GM19025 (cell line): ENCODE measurements around the gene PTMS.

Source experiments
- ATAC-seq: cut with Tn5 transposase; IDR thresholded peaks from one replicate; pipeline ENCODE4 v1.9.1; 2021; ENCODE audit warnings: mild to moderate bottlenecking, low read depth, moderate library complexity; ENCODE audit not compliant: unreplicated experiment

Gene PTMS

GRCh38 chr12:6771091-6771495 lies 4.9 kb downstream of the PTMS start:
- no peak for ATAC-seq

- no peak for ATAC-seq
Measured at GRCh38 chr12:6771509-6772330, 5.6 kb downstream of the PTMS start.

DNA sequence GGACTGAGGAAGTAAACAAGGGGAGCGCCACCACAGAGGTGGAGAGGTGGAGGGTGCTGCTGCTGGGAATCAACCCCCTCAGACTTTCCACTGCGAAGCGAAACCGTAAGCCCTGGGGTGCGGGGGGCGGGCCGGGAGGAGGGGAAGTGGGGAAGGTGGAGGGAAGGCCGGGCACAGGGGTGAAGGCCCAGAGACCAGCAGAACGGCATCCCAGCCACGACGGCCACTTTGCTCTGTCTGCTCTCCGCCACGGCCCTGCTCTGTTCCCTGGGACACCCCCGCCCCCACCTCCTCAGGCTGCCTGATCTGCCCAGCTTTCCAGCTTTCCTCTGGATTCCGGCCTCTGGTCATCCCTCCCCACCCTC lies 6.2 kb downstream of the PTMS start, which contains the start of gene LAG3:
Gene LAG3, plus strand, starts transcription at position 190 of the 365 bp plus-strand sequence. CDS start 333 bp downstream, outside the sequence.
- no peak for ATAC-seq

- ATAC-seq = no peak
Measured at GRCh38 chr12:6772726-6773589, 6.8 kb downstream of the PTMS start.

DNA sequence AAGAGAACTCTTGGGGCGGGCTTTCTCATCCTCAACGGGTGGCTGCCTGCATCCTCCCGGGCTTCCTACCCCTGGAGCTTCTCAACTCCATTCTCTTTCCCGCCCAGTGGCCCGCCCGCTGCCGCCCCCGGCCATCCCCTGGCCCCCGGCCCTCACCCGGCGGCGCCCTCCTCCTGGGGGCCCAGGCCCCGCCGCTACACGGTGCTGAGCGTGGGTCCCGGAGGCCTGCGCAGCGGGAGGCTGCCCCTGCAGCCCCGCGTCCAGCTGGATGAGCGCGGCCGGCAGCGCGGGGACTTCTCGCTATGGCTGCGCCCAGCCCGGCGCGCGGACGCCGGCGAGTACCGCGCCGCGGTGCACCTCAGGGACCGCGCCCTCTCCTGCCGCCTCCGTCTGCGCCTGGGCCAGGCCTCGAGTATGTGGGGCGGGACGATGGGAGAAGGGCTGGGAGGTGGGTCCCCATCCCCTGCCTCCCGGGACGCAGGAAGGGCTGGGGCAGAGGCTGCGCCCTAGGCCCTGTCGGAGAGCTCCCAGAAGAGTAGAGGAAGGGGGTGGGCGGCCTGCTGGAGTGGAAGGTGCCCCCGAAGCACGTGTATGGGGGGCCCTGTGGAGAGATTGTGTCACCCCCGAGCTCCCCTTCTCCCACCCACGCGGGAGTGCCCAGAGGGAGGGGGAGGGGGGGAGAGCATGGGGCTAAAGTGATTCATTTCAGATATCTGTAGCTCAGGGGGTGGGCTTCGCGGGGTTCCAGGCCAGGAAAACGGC lies 7.6 kb downstream of the PTMS start:
- no peak for ATAC-seq

GRCh38 chr12:6774499-6775062 lies 8.4 kb downstream of the PTMS start:
- ATAC-seq = no peak

DNA sequence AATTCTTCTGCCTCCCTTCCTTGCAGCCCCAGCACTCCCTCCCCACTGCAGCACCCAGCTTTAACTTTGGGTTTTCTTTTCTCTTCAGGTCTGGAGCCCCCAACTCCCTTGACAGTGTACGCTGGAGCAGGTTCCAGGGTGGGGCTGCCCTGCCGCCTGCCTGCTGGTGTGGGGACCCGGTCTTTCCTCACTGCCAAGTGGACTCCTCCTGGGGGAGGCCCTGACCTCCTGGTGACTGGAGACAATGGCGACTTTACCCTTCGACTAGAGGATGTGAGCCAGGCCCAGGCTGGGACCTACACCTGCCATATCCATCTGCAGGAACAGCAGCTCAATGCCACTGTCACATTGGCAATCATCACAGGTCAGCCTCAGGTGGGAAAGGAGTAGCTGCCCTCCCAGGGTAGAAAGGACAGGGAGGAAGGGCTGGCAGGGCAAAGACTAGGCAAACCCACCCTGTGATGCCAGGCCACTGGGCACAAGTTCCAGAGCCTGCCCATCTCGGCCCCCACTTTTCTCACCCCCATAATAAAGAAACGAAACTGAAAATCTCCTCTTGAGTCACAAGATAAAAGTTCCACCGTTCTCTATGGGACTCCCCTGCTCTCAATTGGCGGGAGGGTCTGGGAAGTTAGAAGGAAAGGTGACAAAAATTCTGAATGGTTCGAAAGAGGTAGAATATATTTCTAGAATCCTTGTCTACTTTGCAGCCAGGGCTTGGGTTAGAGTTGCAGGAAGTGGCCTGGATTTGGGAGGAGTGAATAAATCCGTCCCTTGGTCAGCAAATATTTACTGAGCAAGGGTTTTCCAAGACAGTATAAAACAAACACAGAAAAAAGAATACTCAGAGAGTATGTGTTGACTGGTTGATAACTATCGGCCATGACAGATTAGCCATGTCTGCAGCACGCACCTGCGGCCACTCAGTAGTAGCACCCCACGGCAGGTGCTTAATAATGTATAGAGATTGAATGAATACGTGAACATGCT lies 9.3 kb downstream of the PTMS start:
- no peak for ATAC-seq

GRCh38 chr12:6777386-6777785 lies 11.2 kb downstream of the PTMS start:
- no peak for ATAC-seq

DNA sequence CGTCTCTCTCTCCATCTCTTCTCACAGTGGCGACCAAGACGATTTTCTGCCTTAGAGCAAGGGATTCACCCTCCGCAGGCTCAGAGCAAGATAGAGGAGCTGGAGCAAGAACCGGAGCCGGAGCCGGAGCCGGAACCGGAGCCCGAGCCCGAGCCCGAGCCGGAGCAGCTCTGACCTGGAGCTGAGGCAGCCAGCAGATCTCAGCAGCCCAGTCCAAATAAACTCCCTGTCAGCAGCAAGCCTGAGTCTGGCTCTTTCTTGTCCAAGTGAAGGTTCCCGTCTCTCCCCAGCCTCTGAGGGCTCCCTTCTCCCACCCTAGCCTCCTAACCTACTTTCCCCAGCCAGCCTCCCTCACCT lies 12.0 kb downstream of the PTMS start:
- no peak for ATAC-seq

- peak; percentile 71 for ATAC-seq
Measured at GRCh38 chr12:6778574-6779550, 12.7 kb downstream of the PTMS start.

DNA sequence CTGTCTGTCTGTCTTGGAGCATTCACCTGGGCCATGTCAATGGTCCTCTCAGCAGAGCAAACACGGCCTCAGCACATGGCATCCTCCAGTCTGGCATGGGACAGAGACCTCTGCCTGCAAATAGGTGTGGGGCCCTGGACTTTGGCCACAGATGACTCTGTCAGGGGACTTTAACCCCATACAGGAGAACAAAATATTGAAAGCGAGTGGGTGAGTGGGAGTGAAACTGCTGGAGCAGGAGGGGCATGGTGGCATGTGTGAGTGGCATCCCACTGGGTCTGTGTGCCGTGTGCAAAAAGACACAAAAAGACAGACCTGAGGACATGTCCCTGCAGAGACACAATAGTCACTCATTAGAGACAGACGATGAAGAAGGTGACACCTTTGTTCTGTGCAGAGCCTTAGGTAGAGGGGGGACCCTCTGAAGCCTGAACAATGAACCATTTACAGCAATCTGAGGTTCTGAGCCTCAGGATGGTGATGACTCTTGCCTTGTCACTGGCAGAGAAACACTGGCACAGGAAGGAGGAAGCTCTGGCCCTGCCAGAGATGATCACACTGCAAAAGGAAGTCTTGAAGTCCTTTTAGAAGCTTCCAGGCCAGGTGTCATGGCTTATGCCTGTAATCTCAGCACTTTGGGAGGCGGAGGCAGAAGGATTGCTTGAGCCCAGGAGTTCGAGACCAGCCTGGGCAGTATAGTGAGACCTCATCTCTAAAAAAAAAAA lies 13.7 kb downstream of the PTMS start:
- no peak for ATAC-seq

DNA sequence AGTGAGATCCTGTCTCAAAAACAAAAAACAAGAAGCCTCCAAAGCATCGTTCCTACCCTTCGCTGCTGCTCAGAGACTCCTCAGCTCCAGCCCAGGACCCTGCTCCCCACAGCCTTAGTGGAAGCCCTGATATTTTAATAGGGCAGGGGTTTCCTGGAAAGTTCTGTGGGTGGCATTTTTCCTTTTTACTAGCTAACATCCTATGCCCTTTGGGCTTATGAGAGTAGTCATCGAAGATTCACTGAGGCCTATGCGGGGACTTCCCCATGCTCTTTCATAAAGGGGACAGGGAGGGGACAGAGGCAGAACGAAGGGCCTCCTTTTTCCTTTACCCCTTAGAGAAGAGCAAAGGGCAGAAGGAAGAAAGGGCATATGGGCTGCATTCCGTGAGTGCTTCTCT lies 14.4 kb downstream of the PTMS start:
- ATAC-seq = no peak

DNA sequence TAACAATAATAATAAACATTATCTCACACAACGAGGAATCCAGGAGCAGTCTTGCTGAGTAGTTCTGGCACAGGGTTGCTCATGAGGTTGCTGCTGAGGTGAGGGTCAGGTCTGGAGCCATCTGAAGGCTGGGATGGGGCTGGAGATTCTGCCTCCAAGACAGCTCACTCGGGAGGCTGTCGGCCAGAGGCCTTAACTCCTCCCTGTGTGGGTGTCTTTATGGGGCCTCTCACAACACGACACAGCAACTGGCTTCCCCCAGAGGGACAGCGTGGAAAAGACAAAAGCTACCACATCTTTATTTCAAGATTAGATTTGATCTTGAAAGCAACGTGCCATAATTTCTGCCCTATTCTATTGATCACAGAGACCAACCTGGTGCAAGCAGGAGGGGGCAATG lies 16.0 kb downstream of the PTMS start:
- no peak for ATAC-seq

DNA sequence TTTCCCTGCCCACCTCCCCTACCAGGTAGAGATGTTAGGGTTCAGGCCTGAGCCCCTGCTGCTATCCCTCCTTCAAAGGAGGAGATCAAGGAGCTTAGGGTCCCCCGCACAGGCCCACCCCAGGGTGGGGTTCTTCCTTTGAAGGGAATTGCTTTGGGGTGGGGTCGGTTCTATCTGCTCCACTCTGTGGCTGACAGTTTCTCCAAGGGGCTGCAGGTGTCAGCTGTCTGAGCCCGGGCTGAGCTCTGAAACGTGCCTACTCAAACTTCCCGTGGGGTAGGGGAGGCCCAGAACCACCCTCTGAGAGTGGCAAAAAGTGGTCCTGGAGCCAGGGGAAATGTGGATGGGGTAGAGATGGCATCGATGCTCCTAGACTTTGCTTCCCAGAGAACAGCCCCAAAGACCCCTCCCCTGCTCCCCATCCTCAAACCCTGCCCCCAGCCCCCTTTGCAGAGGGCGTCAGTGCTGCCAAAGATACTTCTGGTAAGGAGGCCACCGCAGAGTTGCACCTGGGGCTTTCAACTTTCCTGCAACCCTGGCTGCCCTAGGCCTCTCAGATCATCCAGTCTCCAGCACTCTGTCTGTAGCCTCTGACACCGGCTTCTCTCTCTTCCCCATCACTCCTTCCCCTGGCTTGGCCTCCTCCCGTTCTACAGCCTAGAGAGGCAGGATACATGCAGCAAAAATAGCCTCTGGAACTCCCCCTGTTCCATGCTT lies 16.8 kb downstream of the PTMS start:
- ATAC-seq = no peak

DNA sequence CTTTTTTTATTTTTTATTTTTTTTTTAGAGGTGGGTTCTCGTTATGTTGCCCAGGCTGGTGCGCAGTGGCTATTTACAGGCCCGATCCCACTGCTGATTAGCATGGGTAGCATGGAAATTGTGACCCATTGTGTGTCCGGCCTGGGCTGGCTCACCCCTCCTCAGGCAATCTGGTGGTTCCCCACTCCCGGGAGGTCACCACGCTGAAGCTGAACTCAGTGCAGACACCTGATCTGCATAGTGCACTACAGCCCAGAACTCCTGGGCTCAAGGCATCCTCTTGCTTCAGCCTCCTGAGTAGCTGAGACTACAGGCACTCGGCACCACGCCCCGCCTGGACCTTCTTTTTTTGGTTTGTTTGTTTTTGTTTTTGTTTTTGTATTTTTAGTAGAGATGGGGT lies 17.7 kb downstream of the PTMS start:
- no peak for ATAC-seq

GRCh38 chr12:6784296-6784695 lies 18.1 kb downstream of the PTMS start:
- ATAC-seq = no peak

GRCh38 chr12:6784761-6785160 lies 18.6 kb downstream of the PTMS start:
- no peak for ATAC-seq
